HCT116 (cell line): ENCODE data around the gene ZNF333. TPM values are rescaled to one million over a fixed set of nuclear protein-coding genes. Genes with fewer than 3 reads are reported as not detected.

Experiments
- ATAC-seq: fragments of 200-7000 bp; cut with Tn5 transposase; 2 replicates; pipeline ENCODE4 v1.9.1; 2020; ENCODE audit warnings: mild to moderate bottlenecking, moderate library complexity
- BruUV-seq: library from RNA; stranded (reverse); fragments of 400-500 nt; replicated peaks from 2 replicates; lab custom pipeline; 2021; lab: Mats Ljungman, UMichigan
- CTCF ChIA-PET: fragments of 300-600 bp; sonication (Branson Sonifier 250); formaldehyde crosslinking; loops from one replicate; lab custom pipeline; 2021; ENCODE audit warnings: antibody characterized with exemption; lab: Charles Lee
- POLR2A ChIA-PET: fragments of 300-600, 350-600 bp; sonication (Branson Sonifier 250); formaldehyde crosslinking; loops from one replicate; lab custom pipeline; 2021; ENCODE audit warnings: antibody characterized with exemption; lab: Charles Lee
- RAD21 ChIA-PET, 2 experiments: fragments of 300-600 bp; sonication (Branson Sonifier 250); formaldehyde crosslinking; loops; one replicate each; lab custom pipeline; 2023; ENCODE audit warnings: low total read pairs in 2 of 2; ENCODE audit not compliant: uncharacterized antibody in 2 of 2, unreplicated experiment in 2 of 2, low non-redundant PET in 1 of 2; lab: Charles Lee
- DNase-seq: peaks from one replicate; pipeline ENCODE4 v3.0.0-alpha.2; 2010; ENCODE audit warnings: low read depth, low spot score
- H2AFZ ChIP-seq: fragments of 200-600 bp; shearing (Covaris generic), sonication (generic); 2 replicates; pipeline ENCODE4 v1.6.1; 2017; ENCODE audit warnings: low read depth, mixed run types, mixed read lengths, antibody characterized with exemption, low read length; ENCODE audit not compliant: poor library complexity, severe bottlenecking
- H3K27ac ChIP-seq: 2 replicates; pipeline ENCODE4 v1.5.1; 2012; ENCODE audit warnings: low read depth, low read length
- H3K27me3 ChIP-seq: fragments of 200-600 bp; sonication (generic); 2 replicates; pipeline ENCODE4 v1.6.1; 2016; ENCODE audit warnings: mixed run types, low read length, mixed read lengths; ENCODE audit not compliant: insufficient read depth
- H3K36me3 ChIP-seq, 2 experiments: fragments of 200-500 bp in 1 of 2; fragments of 200-600 bp in 1 of 2; sonication (Bioruptor generic) in 1 of 2; sonication (generic) in 1 of 2; 2 replicates each; pipeline versions ENCODE4 v1.5.1 to v1.6.1; 2014 to 2016; ENCODE audit warnings: low read length in 2 of 2, inconsistent platforms in 1 of 2, mixed read lengths in 1 of 2, mixed run types in 1 of 2; ENCODE audit not compliant: insufficient read depth in 2 of 2, control insufficient read depth in 1 of 2
- H3K4me1 ChIP-seq, 2 experiments: fragments of 200-600 bp in 1 of 2; sonication (generic) in 1 of 2; 2 replicates each; pipeline versions ENCODE4 v1.5.1 to v1.6.1; 2012 to 2017; ENCODE audit warnings: low read length in 2 of 2, inconsistent platforms in 1 of 2, mild to moderate bottlenecking in 1 of 2, mixed read lengths in 1 of 2, mixed run types in 1 of 2, moderate library complexity in 1 of 2; ENCODE audit not compliant: insufficient read depth in 2 of 2, control insufficient read depth in 1 of 2
- H3K4me2 ChIP-seq: fragments of 200-600 bp; sonication (generic); 2 replicates; pipeline ENCODE4 v1.6.1; 2017; ENCODE audit warnings: mixed run types, low read length, mixed read lengths
- H3K4me3 ChIP-seq, 2 experiments: fragments of 200-600 bp in 1 of 2; sonication (generic) in 1 of 2; replicated peaks in 1 of 2; 2 replicates each; pipeline ENCODE4 v1.5.1; 2011 to 2016; ENCODE audit warnings: low read length in 2 of 2, control low read depth in 1 of 2, low read depth in 1 of 2, mild to moderate bottlenecking in 1 of 2, mixed read lengths in 1 of 2, mixed run types in 1 of 2
- H3K79me2 ChIP-seq: fragments of 200-600 bp; sonication (generic); 2 replicates; pipeline ENCODE4 v1.6.1; 2017; ENCODE audit warnings: mild to moderate bottlenecking, mixed run types, low read length, moderate library complexity, mixed read lengths; ENCODE audit not compliant: insufficient read depth
- H3K9ac ChIP-seq: fragments of 200-600 bp; sonication (generic); 2 replicates; pipeline ENCODE4 v1.6.1; 2016; ENCODE audit warnings: low read length, mixed read lengths
- H3K9me2 ChIP-seq: fragments of 200-600 bp; sonication (generic), shearing (Covaris generic); 2 replicates; pipeline ENCODE4 v1.6.1; 2017; ENCODE audit warnings: mixed run types, mild to moderate bottlenecking, moderate library complexity; ENCODE audit not compliant: insufficient read depth
- H3K9me3 ChIP-seq, 2 experiments: fragments of 200-500 bp in 1 of 2; fragments of 200-600 bp in 1 of 2; sonication (Bioruptor generic) in 1 of 2; sonication (generic) in 1 of 2; 2 replicates each; pipeline ENCODE4 v1.6.1; 2014 to 2017; ENCODE audit warnings: low read length in 2 of 2, mixed read lengths in 2 of 2, inconsistent platforms in 1 of 2, low read depth in 1 of 2, mild to moderate bottlenecking in 1 of 2, mixed run types in 1 of 2, moderate library complexity in 1 of 2; ENCODE audit not compliant: control insufficient read depth in 1 of 2, insufficient read depth in 1 of 2
- H4K20me1 ChIP-seq: fragments of 200-600 bp; sonication (generic), shearing (Covaris generic); 2 replicates; pipeline ENCODE4 v1.6.1; 2017; ENCODE audit warnings: mixed run types, mild to moderate bottlenecking, moderate library complexity; ENCODE audit not compliant: insufficient read depth
- CBX3 ChIP-seq: IDR thresholded peaks from 2 replicates; pipeline ENCODE4 v1.6.1; 2012; ENCODE audit warnings: low read depth
- EGR1 ChIP-seq: IDR thresholded peaks from 2 replicates; pipeline ENCODE4 v1.6.1; 2012; ENCODE audit warnings: low read depth
- EZH2 ChIP-seq: fragments of 200-600 bp; sonication (generic); IDR thresholded peaks from 2 replicates; pipeline ENCODE4 v1.6.1; 2017; ENCODE audit warnings: antibody characterized with exemption, mixed run types
- EZH2phosphoT487 ChIP-seq: fragments of 200-600 bp; IDR thresholded peaks from 2 replicates; pipeline ENCODE4 v1.6.1; 2018; ENCODE audit warnings: antibody characterized with exemption, borderline replicate concordance
- FOSL1 ChIP-seq: IDR thresholded peaks from 2 replicates; pipeline ENCODE4 v1.6.1; 2012; ENCODE audit warnings: low read depth
- JUND ChIP-seq: IDR thresholded peaks from 2 replicates; pipeline ENCODE4 v1.6.1; 2012
- POLR2AphosphoS5 ChIP-seq: IDR thresholded peaks from 2 replicates; pipeline ENCODE4 v1.6.1; 2011; ENCODE audit warnings: mild to moderate bottlenecking, low read depth, low read length, moderate library complexity
- SP1 ChIP-seq: IDR thresholded peaks from 2 replicates; pipeline ENCODE4 v1.6.1; 2012; ENCODE audit warnings: low read depth
- SRF ChIP-seq: IDR thresholded peaks from 2 replicates; pipeline ENCODE4 v1.6.1; 2012; ENCODE audit warnings: low read depth
- ZFX ChIP-seq: fragments of 450-650 bp; IDR thresholded peaks from 2 replicates; pipeline ENCODE4 v1.6.1; 2017
- ZNF274 ChIP-seq: fragments of 200-500 bp; sonication (Bioruptor generic); IDR thresholded peaks from 2 replicates; pipeline ENCODE4 v1.6.1; 2014; ENCODE audit warnings: mild to moderate bottlenecking, low read depth, low read length, inconsistent platforms
- intact Hi-C: fragments of 100-400 bp; cut with micrococcal nuclease; formaldehyde crosslinking; loops from 2 replicates; pipeline ENCODE4 v1.10.0; 2022
- total RNA-seq: library from RNA; stranded (reverse); gene quantifications from one replicate; pipeline ENCODE4 v1.2.1, GENCODE V29; 2021; ENCODE audit not compliant: unreplicated experiment
- TF ChIP-seq, protein P1 (sequence below): IDR thresholded peaks from 2 replicates; pipeline ENCODE4 v1.6.1; 2011; ENCODE audit warnings: mild to moderate bottlenecking, low read length, moderate library complexity; ENCODE audit not compliant: insufficient replicate concordance; ENCODE audit errors: extremely low read depth
- TF ChIP-seq, protein P2 (sequence below), 3 experiments: fragments of 200-600 bp in 1 of 3; sonication (generic) in 1 of 3; IDR thresholded peaks in 2 of 3; conservative IDR thresholded peaks in 1 of 3; 2 replicates each; pipeline ENCODE4 v1.5.1; 2012 to 2017; ENCODE audit warnings: low read depth in 2 of 3, low read length in 2 of 3, antibody characterized with exemption in 1 of 3, borderline replicate concordance in 1 of 3, control low read depth in 1 of 3, mild to moderate bottlenecking in 1 of 3, mixed read lengths in 1 of 3, mixed run types in 1 of 3, moderate library complexity in 1 of 3; ENCODE audit not compliant: insufficient read depth in 1 of 3

Gene ZNF333
- total RNA-seq, 1 experiment from 2014 or later = 9.2 TPM

DNA sequence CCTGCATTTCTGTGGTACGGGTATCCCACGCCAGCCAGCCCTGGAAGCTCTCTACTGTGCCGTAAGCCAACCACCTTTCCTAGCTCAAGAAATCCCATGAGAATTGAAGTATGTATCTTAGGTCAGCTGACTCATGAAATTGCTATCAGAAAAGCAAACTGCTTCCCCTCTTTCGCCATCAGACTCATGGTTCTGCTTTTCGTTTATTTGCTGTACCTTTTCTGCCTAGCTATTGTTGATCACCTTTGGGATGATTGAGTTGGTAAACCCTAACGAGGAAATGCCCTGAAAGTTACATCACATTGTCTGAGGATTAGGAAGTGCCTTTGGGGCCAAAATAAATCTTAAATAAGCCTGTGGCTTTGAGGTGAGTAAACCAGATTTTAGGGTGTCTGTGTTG lies 15.1 kb upstream of the ZNF333 start, which contains the start of gene ADGRE3:
Gene ADGRE3, minus strand, starts transcription at position 81 of the 400 bp plus-strand sequence. Its CDS starts 74 bp downstream, at position 7.
- no peak within 1 kb of the TSS for H3K4me3 ChIP-seq
- ATAC-seq (no peak), DNase-seq (no peak)
- H3K79me2 ChIP-seq = no peaks in the 10 kb centered on the region
- TF ChIP-seq ZFX = no peak
- no peak for TF ChIP-seq CBX3
- no peak for TF ChIP-seq JUND
- TF ChIP-seq, protein P1, sequence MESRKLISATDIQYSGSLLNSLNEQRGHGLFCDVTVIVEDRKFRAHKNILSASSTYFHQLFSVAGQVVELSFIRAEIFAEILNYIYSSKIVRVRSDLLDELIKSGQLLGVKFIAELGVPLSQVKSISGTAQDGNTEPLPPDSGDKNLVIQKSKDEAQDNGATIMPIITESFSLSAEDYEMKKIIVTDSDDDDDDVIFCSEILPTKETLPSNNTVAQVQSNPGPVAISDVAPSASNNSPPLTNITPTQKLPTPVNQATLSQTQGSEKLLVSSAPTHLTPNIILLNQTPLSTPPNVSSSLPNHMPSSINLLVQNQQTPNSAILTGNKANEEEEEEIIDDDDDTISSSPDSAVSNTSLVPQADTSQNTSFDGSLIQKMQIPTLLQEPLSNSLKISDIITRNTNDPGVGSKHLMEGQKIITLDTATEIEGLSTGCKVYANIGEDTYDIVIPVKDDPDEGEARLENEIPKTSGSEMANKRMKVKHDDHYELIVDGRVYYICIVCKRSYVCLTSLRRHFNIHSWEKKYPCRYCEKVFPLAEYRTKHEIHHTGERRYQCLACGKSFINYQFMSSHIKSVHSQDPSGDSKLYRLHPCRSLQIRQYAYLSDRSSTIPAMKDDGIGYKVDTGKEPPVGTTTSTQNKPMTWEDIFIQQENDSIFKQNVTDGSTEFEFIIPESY = no peak
- no peak for TF ChIP-seq FOSL1
- TF ChIP-seq SP1 = no peak
- TF ChIP-seq, protein P2, sequence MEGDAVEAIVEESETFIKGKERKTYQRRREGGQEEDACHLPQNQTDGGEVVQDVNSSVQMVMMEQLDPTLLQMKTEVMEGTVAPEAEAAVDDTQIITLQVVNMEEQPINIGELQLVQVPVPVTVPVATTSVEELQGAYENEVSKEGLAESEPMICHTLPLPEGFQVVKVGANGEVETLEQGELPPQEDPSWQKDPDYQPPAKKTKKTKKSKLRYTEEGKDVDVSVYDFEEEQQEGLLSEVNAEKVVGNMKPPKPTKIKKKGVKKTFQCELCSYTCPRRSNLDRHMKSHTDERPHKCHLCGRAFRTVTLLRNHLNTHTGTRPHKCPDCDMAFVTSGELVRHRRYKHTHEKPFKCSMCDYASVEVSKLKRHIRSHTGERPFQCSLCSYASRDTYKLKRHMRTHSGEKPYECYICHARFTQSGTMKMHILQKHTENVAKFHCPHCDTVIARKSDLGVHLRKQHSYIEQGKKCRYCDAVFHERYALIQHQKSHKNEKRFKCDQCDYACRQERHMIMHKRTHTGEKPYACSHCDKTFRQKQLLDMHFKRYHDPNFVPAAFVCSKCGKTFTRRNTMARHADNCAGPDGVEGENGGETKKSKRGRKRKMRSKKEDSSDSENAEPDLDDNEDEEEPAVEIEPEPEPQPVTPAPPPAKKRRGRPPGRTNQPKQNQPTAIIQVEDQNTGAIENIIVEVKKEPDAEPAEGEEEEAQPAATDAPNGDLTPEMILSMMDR (IDR thresholded peaks at IDR 0.05 in 2 of 3, conservative IDR thresholded peaks at IDR 0.05 in 1 of 3; ENCODE audit: borderline replicate concordance in 1 of 3, insufficient read depth in 1 of 3, low read depth in 2 of 3, low read length in 2 of 3) = no peak
- no peak for TF ChIP-seq EGR1
- no peak for TF ChIP-seq POLR2AphosphoS5
- TF ChIP-seq EZH2phosphoT487 = no peak
- no peak for TF ChIP-seq EZH2
- TF ChIP-seq SRF = no peak
- TF ChIP-seq ZNF274 = no peak
- H2AFZ ChIP-seq = no peak within 1 kb of the TSS
- H3K4me1 ChIP-seq = no peaks in the 10 kb centered on the region
- no peak within 1 kb of the TSS for H3K27ac ChIP-seq
- intact Hi-C loops = no loop called here
- no peaks in the 10 kb centered on the region for H3K36me3 ChIP-seq
- CTCF ChIA-PET = no interaction called here
- no peaks in the 10 kb centered on the region for H3K9me2 ChIP-seq
- peaks cover 35% of the 10 kb centered on the region for H3K27me3 ChIP-seq
- no peak within 1 kb of the TSS for H3K9ac ChIP-seq
- no peaks in the 10 kb centered on the region for H3K9me3 ChIP-seq
- POLR2A ChIA-PET = no interaction called here
- no TSS peak for BruUV-seq
- no peaks in the 10 kb centered on the region for H4K20me1 ChIP-seq
- H3K4me2 ChIP-seq = no peak within 1 kb of the TSS
- RAD21 ChIA-PET = no interaction called here
